IPS-15b (cell line): ENCODE data around the gene LTA.

ENCODE experiments used
- H3K27me3 ChIP-seq: one replicate; pipeline ENCODE4 v1.6.1; 2013; ENCODE audit warnings: low read length; ENCODE audit not compliant: control insufficient read depth, insufficient read depth
- H3K36me3 ChIP-seq: one replicate; pipeline ENCODE4 v1.6.1; 2013; ENCODE audit warnings: low read length; ENCODE audit not compliant: control insufficient read depth, insufficient read depth
- H3K4me1 ChIP-seq: one replicate; pipeline ENCODE4 v1.6.1; 2013; ENCODE audit warnings: mild to moderate bottlenecking, low read length; ENCODE audit not compliant: control insufficient read depth, insufficient read depth
- H3K4me3 ChIP-seq: one replicate; pipeline ENCODE4 v1.5.1; 2013; ENCODE audit warnings: low read depth, low read length
- H3K9ac ChIP-seq: one replicate; pipeline ENCODE4 v1.6.1; 2013; ENCODE audit warnings: low read depth, mild to moderate bottlenecking, low read length
- H3K9me3 ChIP-seq: one replicate; pipeline ENCODE4 v1.6.1; 2013; ENCODE audit warnings: mild to moderate bottlenecking, low read length; ENCODE audit not compliant: control insufficient read depth, insufficient read depth

Gene LTA

DNA sequence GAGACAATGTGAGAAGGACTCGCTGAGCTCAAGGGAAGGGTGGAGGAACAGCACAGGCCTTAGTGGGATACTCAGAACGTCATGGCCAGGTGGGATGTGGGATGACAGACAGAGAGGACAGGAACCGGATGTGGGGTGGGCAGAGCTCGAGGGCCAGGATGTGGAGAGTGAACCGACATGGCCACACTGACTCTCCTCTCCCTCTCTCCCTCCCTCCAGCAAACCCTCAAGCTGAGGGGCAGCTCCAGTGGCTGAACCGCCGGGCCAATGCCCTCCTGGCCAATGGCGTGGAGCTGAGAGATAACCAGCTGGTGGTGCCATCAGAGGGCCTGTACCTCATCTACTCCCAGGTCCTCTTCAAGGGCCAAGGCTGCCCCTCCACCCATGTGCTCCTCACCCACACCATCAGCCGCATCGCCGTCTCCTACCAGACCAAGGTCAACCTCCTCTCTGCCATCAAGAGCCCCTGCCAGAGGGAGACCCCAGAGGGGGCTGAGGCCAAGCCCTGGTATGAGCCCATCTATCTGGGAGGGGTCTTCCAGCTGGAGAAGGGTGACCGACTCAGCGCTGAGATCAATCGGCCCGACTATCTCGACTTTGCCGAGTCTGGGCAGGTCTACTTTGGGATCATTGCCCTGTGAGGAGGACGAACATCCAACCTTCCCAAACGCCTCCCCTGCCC, 4.9 kb downstream of the LTA start:
- H3K36me3 ChIP-seq, result no peaks in the 10 kb centered on the region
- no peak overlapping the region for H3K9ac ChIP-seq
- no peak overlapping the region for H3K4me3 ChIP-seq
- H3K9me3 ChIP-seq, result no peaks in the 10 kb centered on the region
- H3K4me1 ChIP-seq, result peaks cover 12% of the 10 kb centered on the region
- H3K27me3 ChIP-seq, result peaks cover 21% of the 10 kb centered on the region

GRCh38 chr6:31577579-31577966, 5.5 kb downstream of the LTA start:
- Histone ChIP-seq H3K4me1 (peaks cover 13% of the 10 kb centered on the region), H3K9ac (no peak overlapping the region), H3K27me3 (peaks cover 21% of the 10 kb centered on the region), H3K36me3 (no peaks in the 10 kb centered on the region), H3K4me3 (no peak overlapping the region), H3K9me3 (no peaks in the 10 kb centered on the region)

GRCh38 chr6:31578184-31579118, 6.4 kb downstream of the LTA start:
- H3K4me3 ChIP-seq, result no peak overlapping the region
- H3K27me3 ChIP-seq, result peaks cover 21% of the 10 kb centered on the region
- H3K9ac ChIP-seq, result no peak overlapping the region
- H3K36me3 ChIP-seq, result no peaks in the 10 kb centered on the region
- peaks cover 13% of the 10 kb centered on the region for H3K4me1 ChIP-seq
- no peaks in the 10 kb centered on the region for H3K9me3 ChIP-seq

- Histone ChIP-seq H3K4me1 (peaks cover 13% of the 10 kb centered on the region), H3K4me3 (no peak overlapping the region), H3K9ac (no peak overlapping the region), H3K27me3 (peaks cover 21% of the 10 kb centered on the region), H3K36me3 (no peaks in the 10 kb centered on the region), H3K9me3 (no peaks in the 10 kb centered on the region)
These were observed 7.0 kb downstream of the LTA start for GRCh38 chr6:31579119-31579505.

GRCh38 chr6:31579546-31580437, 7.7 kb downstream of the LTA start:
- Histone ChIP-seq H3K4me1 (peaks cover 13% of the 10 kb centered on the region), H3K4me3 (peak overlapping the region; percentile 82), H3K9me3 (no peaks in the 10 kb centered on the region), H3K36me3 (no peaks in the 10 kb centered on the region), H3K9ac (no peak overlapping the region), H3K27me3 (peaks cover 21% of the 10 kb centered on the region)

DNA sequence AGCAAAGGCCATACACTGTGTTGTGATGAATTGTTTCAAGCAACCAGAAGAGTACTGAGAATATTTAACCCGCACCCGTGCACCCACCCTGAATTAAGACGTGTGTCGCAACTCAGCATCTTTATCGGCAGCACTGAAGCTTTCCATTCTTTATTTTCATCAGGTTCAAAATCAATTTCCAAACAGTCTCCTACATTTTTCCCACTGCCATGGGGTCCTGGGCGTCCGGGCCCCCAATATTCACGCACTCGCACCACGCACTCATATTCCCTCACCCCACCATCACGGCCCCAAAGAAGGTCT, 8.3 kb downstream of the LTA start:
- Histone ChIP-seq H3K36me3 (no peaks in the 10 kb centered on the region), H3K4me1 (peaks cover 13% of the 10 kb centered on the region), H3K4me3 (peak overlapping the region; percentile 82), H3K27me3 (peaks cover 20% of the 10 kb centered on the region), H3K9ac (no peak overlapping the region), H3K9me3 (no peaks in the 10 kb centered on the region)

DNA sequence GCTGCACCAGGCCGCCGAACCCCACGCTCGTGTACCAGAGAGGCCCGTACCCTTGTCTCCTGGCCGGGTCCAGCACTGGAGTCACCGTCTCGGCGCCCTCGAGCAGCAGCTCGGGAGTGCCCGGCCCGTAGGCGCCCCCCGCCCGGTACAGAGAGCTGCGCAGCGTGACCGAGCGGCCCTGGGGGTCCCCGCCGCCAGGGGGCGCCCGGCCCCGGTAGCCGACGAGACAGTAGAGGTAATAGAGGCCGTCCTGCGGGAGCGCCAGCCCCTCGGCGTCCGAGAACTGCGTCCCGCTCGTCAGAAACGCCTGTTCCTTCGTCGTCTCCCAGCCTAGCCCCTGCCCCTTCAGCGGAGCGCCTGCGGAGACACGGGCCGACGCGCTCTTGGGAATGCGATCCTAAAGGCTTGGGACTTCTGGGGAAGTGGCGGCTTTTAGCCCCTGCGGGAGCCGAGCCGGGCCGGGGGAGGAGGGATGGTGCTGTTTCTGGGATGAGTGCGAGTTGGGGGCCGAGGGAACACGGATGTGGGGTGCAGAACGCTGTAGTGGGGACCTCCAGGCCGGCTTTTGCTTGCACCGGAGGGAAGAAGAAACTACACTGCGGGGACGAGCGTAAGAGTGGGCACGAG, 8.8 kb downstream of the LTA start:
- Histone ChIP-seq H3K4me3 (peak overlapping the region; percentile 82), H3K9ac (peak overlapping the region; percentile 79), H3K36me3 (no peaks in the 10 kb centered on the region), H3K4me1 (peaks cover 13% of the 10 kb centered on the region), H3K27me3 (peaks cover 18% of the 10 kb centered on the region), H3K9me3 (no peaks in the 10 kb centered on the region)

GRCh38 chr6:31581434-31582229, 9.5 kb downstream of the LTA start:
- Histone ChIP-seq H3K4me1 (peaks cover 13% of the 10 kb centered on the region), H3K27me3 (peaks cover 17% of the 10 kb centered on the region), H3K4me3 (peak overlapping the region; percentile 82), H3K9me3 (no peaks in the 10 kb centered on the region), H3K36me3 (no peaks in the 10 kb centered on the region), H3K9ac (peak overlapping the region; percentile 79)

- H3K9me3 ChIP-seq, result no peaks in the 10 kb centered on the region
- peak within 1 kb of the TSS; percentile 82 for H3K4me3 ChIP-seq
- peaks cover 16% of the 10 kb centered on the region for H3K27me3 ChIP-seq
- H3K4me1 ChIP-seq, result peaks cover 13% of the 10 kb centered on the region
- H3K36me3 ChIP-seq, result no peaks in the 10 kb centered on the region
- peak within 1 kb of the TSS; percentile 79 for H3K9ac ChIP-seq
These were observed 10.1 kb downstream of the LTA start, which contains the start of gene LTB for GRCh38 chr6:31582230-31582643. Gene LTB, minus strand, starts transcription at chr6:31582424. Its CDS starts 7 bp downstream, at chr6:31582417.

DNA sequence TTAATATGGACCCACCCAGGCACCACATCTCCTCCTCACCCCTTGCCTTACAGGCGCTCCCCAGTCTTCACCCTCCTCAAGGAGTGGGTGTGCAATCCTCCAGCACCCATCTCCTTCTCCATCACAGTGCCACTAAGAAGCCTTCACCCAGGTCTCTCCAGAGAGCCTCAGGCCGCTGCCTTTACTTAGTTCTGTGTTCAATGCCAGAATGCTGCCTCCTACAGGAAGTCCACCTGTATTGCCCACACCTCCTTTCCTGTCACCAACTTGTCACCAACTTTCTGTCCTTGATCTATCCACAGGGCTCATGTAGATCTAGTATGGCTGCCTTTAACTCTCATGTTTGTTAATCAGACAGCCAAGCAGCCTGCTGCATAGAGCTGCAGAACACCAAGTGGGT, 13.4 kb downstream of the LTA start:
- Histone ChIP-seq H3K9ac (no peak overlapping the region), H3K4me3 (no peak overlapping the region), H3K4me1 (peaks cover 5% of the 10 kb centered on the region), H3K9me3 (no peaks in the 10 kb centered on the region), H3K27me3 (peaks cover 6% of the 10 kb centered on the region), H3K36me3 (no peaks in the 10 kb centered on the region)
